ENCODE results near the gene GPBP1L1.

- TF ChIP-seq TAF1 (IDR thresholded peaks at IDR 0.05; ENCODE audit: borderline replicate concordance, low read depth, low read length) (no peak), POLR2AphosphoS5 (IDR thresholded peaks at IDR 0.05; ENCODE audit: low read depth, low read length) (no peak)
These were observed 96.5 kb downstream of the GPBP1L1 start for GRCh38 chr1:45589861-45590260.
